Astrocyte (in vitro differentiated cells and primary cell): ENCODE results near the gene RALGAPB. TPM values are rescaled to one million over a fixed set of nuclear protein-coding genes. Genes with fewer than 3 reads are reported as not detected.

ENCODE experiments used
- DNase-seq: peaks from one replicate; pipeline ENCODE4 v3.0.0-alpha.2; 2010; ENCODE audit warnings: low read depth
- FAIRE-seq: peaks from 2 replicates; lab custom pipeline; 2011; peaks lifted over from hg19 to GRCh38; lab: Jason Lieb, UNC
- H2AFZ ChIP-seq: 2 replicates; pipeline ENCODE4 v1.6.0; 2012; ENCODE audit warnings: low read depth, low read length, inconsistent platforms
- H3K27ac ChIP-seq: 2 replicates; pipeline ENCODE4 v1.5.1; 2011; ENCODE audit warnings: low read depth, low read length, inconsistent platforms
- H3K27me3 ChIP-seq: 2 replicates; pipeline ENCODE4 v1.6.0; 2011; ENCODE audit warnings: low read length, inconsistent platforms; ENCODE audit not compliant: insufficient read depth
- H3K36me3 ChIP-seq: 2 replicates; pipeline ENCODE4 v1.5.1; 2011; ENCODE audit warnings: low read length, inconsistent platforms; ENCODE audit not compliant: insufficient read depth
- H3K4me1 ChIP-seq: 2 replicates; pipeline ENCODE4 v1.5.1; 2011; ENCODE audit warnings: low read length, inconsistent platforms; ENCODE audit not compliant: insufficient read depth
- H3K4me2 ChIP-seq: 2 replicates; pipeline ENCODE4 v1.6.0; 2012; ENCODE audit warnings: low read length, inconsistent platforms
- H3K4me3 ChIP-seq: 2 replicates; pipeline ENCODE4 v1.5.1; 2011; ENCODE audit warnings: low read depth, mild to moderate bottlenecking, low read length, inconsistent platforms; ENCODE audit not compliant: insufficient read depth
- H3K79me2 ChIP-seq: 2 replicates; pipeline ENCODE4 v1.6.0; 2012; ENCODE audit warnings: mild to moderate bottlenecking, low read length, inconsistent platforms; ENCODE audit not compliant: insufficient read depth
- H3K9ac ChIP-seq: 2 replicates; pipeline ENCODE4 v1.6.0; 2012; ENCODE audit warnings: mild to moderate bottlenecking, low read length, inconsistent platforms
- H3K9me3 ChIP-seq: 2 replicates; pipeline ENCODE4 v1.5.1; 2012; ENCODE audit warnings: low read depth, mild to moderate bottlenecking, low read length, inconsistent platforms; ENCODE audit not compliant: insufficient read depth
- H4K20me1 ChIP-seq: 2 replicates; pipeline ENCODE4 v1.6.0; 2012; ENCODE audit warnings: low read length, inconsistent platforms; ENCODE audit not compliant: insufficient read depth
- H3K27ac Mint-ChIP-seq: one replicate; pipeline ENCODE4 v1.8.0; 2021; ENCODE audit warnings: mild to moderate bottlenecking, mixed read lengths; ENCODE audit not compliant: unreplicated experiment
- H3K27me3 Mint-ChIP-seq: one replicate; pipeline ENCODE4 v1.8.0; 2021; ENCODE audit warnings: low read depth, mixed read lengths; ENCODE audit not compliant: unreplicated experiment
- H3K36me3 Mint-ChIP-seq: one replicate; pipeline ENCODE4 v1.8.0; 2021; ENCODE audit warnings: low read depth, mixed read lengths; ENCODE audit not compliant: unreplicated experiment
- H3K4me1 Mint-ChIP-seq: one replicate; pipeline ENCODE4 v1.8.0; 2021; ENCODE audit warnings: low read depth, mixed read lengths; ENCODE audit not compliant: unreplicated experiment
- H3K4me3 Mint-ChIP-seq: one replicate; pipeline ENCODE4 v1.8.0; 2021; ENCODE audit warnings: mild to moderate bottlenecking, moderate library complexity, mixed read lengths; ENCODE audit not compliant: unreplicated experiment
- H3K9me3 Mint-ChIP-seq: one replicate; pipeline ENCODE4 v1.8.0; 2021; ENCODE audit warnings: mild to moderate bottlenecking, mixed read lengths; ENCODE audit not compliant: unreplicated experiment
- EZH2 ChIP-seq: IDR thresholded peaks from 2 replicates; pipeline ENCODE4 v1.6.1; 2012; ENCODE audit warnings: mild to moderate bottlenecking, low read length, inconsistent platforms; ENCODE audit not compliant: insufficient read depth
- total RNA-seq: library from RNA; stranded (reverse); gene quantifications from 2 replicates; pipeline ENCODE4 v1.2.1, GENCODE V29; 2021
- TF ChIP-seq, protein P1 (sequence below): IDR thresholded peaks from 2 replicates; pipeline ENCODE4 v1.5.1; 2011; ENCODE audit warnings: low read depth, mild to moderate bottlenecking, inconsistent platforms, low read length, moderate library complexity; ENCODE audit not compliant: insufficient read depth

RALGAPB gene
- total RNA-seq, 1 donor from 2014 or later, result 40.2 TPM

DNA sequence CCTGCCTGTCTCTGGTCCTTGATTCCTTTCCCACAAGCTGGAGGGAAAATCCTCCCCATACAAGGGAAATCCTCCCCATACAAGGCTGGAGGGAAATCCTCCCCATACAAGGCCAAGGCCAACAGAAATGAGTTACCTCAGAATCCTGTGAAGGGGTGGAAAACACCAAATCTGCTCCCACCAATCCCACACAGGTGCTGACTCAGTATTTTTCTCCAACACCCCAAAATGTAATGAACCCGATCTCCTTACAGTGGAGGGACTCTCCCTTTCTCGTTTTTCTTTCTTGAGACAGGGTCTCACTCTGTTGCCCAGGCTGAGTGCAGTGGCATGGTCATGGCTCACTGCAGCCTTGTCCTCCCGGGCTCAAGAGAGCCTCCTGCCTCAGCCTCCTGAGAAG is 43.8 kb upstream of the RALGAPB start:
- no peak for TF ChIP-seq EZH2
- TF ChIP-seq, protein P1, sequence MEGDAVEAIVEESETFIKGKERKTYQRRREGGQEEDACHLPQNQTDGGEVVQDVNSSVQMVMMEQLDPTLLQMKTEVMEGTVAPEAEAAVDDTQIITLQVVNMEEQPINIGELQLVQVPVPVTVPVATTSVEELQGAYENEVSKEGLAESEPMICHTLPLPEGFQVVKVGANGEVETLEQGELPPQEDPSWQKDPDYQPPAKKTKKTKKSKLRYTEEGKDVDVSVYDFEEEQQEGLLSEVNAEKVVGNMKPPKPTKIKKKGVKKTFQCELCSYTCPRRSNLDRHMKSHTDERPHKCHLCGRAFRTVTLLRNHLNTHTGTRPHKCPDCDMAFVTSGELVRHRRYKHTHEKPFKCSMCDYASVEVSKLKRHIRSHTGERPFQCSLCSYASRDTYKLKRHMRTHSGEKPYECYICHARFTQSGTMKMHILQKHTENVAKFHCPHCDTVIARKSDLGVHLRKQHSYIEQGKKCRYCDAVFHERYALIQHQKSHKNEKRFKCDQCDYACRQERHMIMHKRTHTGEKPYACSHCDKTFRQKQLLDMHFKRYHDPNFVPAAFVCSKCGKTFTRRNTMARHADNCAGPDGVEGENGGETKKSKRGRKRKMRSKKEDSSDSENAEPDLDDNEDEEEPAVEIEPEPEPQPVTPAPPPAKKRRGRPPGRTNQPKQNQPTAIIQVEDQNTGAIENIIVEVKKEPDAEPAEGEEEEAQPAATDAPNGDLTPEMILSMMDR, result no peak
- Histone ChIP-seq H3K9ac (no peak overlapping the region), H3K4me2 (no peak overlapping the region), H2AFZ (no peak overlapping the region), H3K9me3 (no peaks in the 10 kb centered on the region), H3K79me2 (peaks cover 92% of the 10 kb centered on the region), H3K27me3 (no peaks in the 10 kb centered on the region), H4K20me1 (peaks cover 95% of the 10 kb centered on the region), H3K4me1 (peaks cover 43% of the 10 kb centered on the region), H3K4me3 (no peak overlapping the region), H3K36me3 (peaks cover 66% of the 10 kb centered on the region), H3K27ac (no peak overlapping the region)
- DNase-seq (no peak), FAIRE-seq (no peak)
- Mint-ChIP-seq H3K27ac (no peak overlapping the region), H3K36me3 (peaks cover 46% of the 10 kb centered on the region), H3K9me3 (no peaks in the 10 kb centered on the region), H3K4me3 (no peak overlapping the region), H3K27me3 (no peaks in the 10 kb centered on the region), H3K4me1 (peaks cover 38% of the 10 kb centered on the region)

DNA sequence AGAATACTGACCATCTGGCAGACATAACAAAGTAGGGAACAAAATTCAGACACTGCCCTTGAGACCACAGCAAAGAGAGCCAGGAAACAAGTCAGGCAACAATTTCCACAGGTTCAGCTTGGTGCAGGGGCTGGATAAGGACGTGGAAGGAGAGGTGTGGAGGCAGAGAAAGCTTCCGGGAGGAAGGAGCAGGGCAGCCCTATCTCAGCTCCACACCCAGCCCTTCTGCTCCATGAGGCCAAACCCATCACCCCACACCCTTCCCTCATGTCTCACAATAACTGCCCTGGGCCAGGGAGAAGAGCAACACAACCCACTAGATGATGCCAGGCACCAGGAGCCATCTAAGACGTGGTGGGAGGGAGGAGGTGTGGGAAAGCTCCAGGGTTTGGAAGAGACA is 43.3 kb upstream of the RALGAPB start:
- Histone ChIP-seq H3K9ac (no peak overlapping the region), H3K79me2 (peaks cover 92% of the 10 kb centered on the region), H3K9me3 (no peaks in the 10 kb centered on the region), H3K36me3 (peaks cover 63% of the 10 kb centered on the region), H3K27ac (no peak overlapping the region), H3K4me3 (no peak overlapping the region), H3K4me2 (no peak overlapping the region), H3K4me1 (peaks cover 43% of the 10 kb centered on the region), H2AFZ (no peak overlapping the region), H4K20me1 (peaks cover 95% of the 10 kb centered on the region), H3K27me3 (no peaks in the 10 kb centered on the region)
- DNase-seq (no peak), FAIRE-seq (no peak)
- peaks cover 38% of the 10 kb centered on the region for H3K4me1 Mint-ChIP-seq
- H3K27ac Mint-ChIP-seq, result no peak overlapping the region
- no peak overlapping the region for H3K4me3 Mint-ChIP-seq
- peaks cover 47% of the 10 kb centered on the region for H3K36me3 Mint-ChIP-seq
- no peaks in the 10 kb centered on the region for H3K9me3 Mint-ChIP-seq
- TF ChIP-seq EZH2, result no peak
- TF ChIP-seq, protein P1, result no peak
- no peaks in the 10 kb centered on the region for H3K27me3 Mint-ChIP-seq

DNA sequence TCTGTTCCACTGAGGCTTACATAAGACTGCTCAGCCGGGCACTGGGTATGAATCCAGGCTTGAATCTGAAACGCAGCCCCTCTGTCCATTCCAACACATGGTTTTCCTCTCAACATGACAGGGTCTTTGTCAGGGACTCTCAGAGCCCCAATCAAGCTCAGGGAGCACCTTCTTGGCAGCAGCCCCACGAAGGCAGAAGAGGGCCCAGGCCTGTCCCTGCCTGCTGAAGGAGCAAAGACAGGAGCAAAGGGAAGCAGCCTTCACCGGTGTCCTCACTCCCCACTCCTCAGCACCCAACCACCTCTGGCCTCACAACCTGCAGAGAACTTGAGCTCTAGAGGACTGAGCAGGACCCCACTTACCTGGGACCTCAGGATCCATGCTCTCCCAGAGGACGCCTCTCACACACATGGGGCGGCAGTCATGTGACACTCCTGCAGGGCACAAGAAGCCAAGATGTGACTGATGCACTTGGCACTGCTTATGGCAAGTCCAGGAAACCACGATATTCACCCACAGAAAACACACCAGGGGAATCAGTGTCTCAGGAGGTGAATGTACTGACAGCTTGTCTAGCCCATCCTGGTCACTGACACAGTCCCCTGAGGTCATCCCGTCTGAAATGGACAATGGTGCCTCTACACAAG is 41.8 kb upstream of the RALGAPB start:
- FAIRE-seq (no peak), DNase-seq (no peak)
- Histone ChIP-seq H3K4me1 (peaks cover 44% of the 10 kb centered on the region), H4K20me1 (peaks cover 83% of the 10 kb centered on the region), H3K27ac (no peak overlapping the region), H3K27me3 (no peaks in the 10 kb centered on the region), H3K4me2 (peak overlapping the region; percentile 92), H3K9me3 (no peaks in the 10 kb centered on the region), H3K36me3 (peaks cover 48% of the 10 kb centered on the region), H2AFZ (no peak overlapping the region), H3K79me2 (peaks cover 86% of the 10 kb centered on the region), H3K4me3 (no peak overlapping the region), H3K9ac (no peak overlapping the region)
- Mint-ChIP-seq H3K9me3 (no peaks in the 10 kb centered on the region), H3K4me1 (peaks cover 39% of the 10 kb centered on the region), H3K27me3 (no peaks in the 10 kb centered on the region), H3K4me3 (no peak overlapping the region), H3K27ac (no peak overlapping the region), H3K36me3 (peaks cover 45% of the 10 kb centered on the region)
- TF ChIP-seq EZH2, result no peak
- TF ChIP-seq, protein P1, result no peak
